Measurements from ENCODE around the gene GALR2. TPM values are rescaled to one million over a fixed set of nuclear protein-coding genes. Genes with fewer than 3 reads are reported as not detected.

GALR2 gene
- total RNA-seq, result not detected

- 4% methylated on average over 4 of the region's 92 CpGs; no CpG with 5 or more reads in 1 of the 2 donors for WGBS, 2 donors (ENCODE audit: low coverage in 1 of 2)
- no peak for ATAC-seq
- H3K9me3 ChIP-seq, result no peaks in the 10 kb centered on the region
- H3K27me3 ChIP-seq, result peaks cover 65% of the 10 kb centered on the region
- peaks cover 0 to 3% of the 10 kb centered on the region in 2 donors for H3K36me3 ChIP-seq
- peak within 1 kb of the TSS in 1 of 2 donors; percentile 5 for H3K4me3 ChIP-seq
- H3K4me1 ChIP-seq, result peaks cover 0 to 75% (median 40%) of the 10 kb centered on the region in 3 donors
- H3K27ac ChIP-seq, result no peak within 1 kb of the TSS
- no peak for TF ChIP-seq EP300 (IDR thresholded peaks at IDR 0.05)
- TF ChIP-seq POLR2A (IDR thresholded peaks at IDR 0.05), result no peak
- no peak for TF ChIP-seq CTCF (IDR thresholded peaks at IDR 0.05)
- TF ChIP-seq POLR2AphosphoS5 (IDR thresholded peaks at IDR 0.05), result no peak
These were observed at the start of gene GALR2 for GRCh38 chr17:76074390-76075363. TSS of gene GALR2 (plus strand) at chr17:76074781. CDS start at chr17:76074884, 103 bp downstream.

- Histone ChIP-seq H3K27ac (no peak overlapping the region), H3K4me1 (no peaks in the 10 kb centered on the region), H3K9me3 (no peaks in the 10 kb centered on the region), H3K36me3 (no peaks in the 10 kb centered on the region), H3K4me3 (no peak overlapping the region), H3K27me3 (peaks cover 16% of the 10 kb centered on the region)
- WGBS, 2 donors (ENCODE audit: low coverage in 1 of 2), result 80% methylated on average over 1 of the region's 12 CpGs; no CpG with 5 or more reads in 1 of the 2 donors
- no peak for ATAC-seq
- TF ChIP-seq POLR2A (IDR thresholded peaks at IDR 0.05), result no peak
- TF ChIP-seq EP300 (IDR thresholded peaks at IDR 0.05), result no peak
- no peak for TF ChIP-seq POLR2AphosphoS5 (IDR thresholded peaks at IDR 0.05)
- TF ChIP-seq CTCF (IDR thresholded peaks at IDR 0.05), result no peak
These were observed 49.3 kb upstream of the GALR2 start for GRCh38 chr17:76025294-76025693.

GRCh38 chr17:76026714-76027158, 47.8 kb upstream of the GALR2 start:
- H3K4me3 ChIP-seq, result no peak overlapping the region
- H3K27ac ChIP-seq, result no peak overlapping the region
- peaks cover 10% of the 10 kb centered on the region for H3K27me3 ChIP-seq
- ATAC-seq, result no peak
- 60% methylated on average over 1 of the region's 15 CpGs; no CpG with 5 or more reads in 1 of the 2 donors for WGBS, 2 donors (ENCODE audit: low coverage in 1 of 2)
- H3K9me3 ChIP-seq, result no peaks in the 10 kb centered on the region
- no peaks in the 10 kb centered on the region for H3K4me1 ChIP-seq
- TF ChIP-seq CTCF (IDR thresholded peaks at IDR 0.05), result no peak
- TF ChIP-seq POLR2AphosphoS5 (IDR thresholded peaks at IDR 0.05), result no peak
- no peak for TF ChIP-seq POLR2A (IDR thresholded peaks at IDR 0.05)
- TF ChIP-seq EP300 (IDR thresholded peaks at IDR 0.05), result no peak
- H3K36me3 ChIP-seq, result no peaks in the 10 kb centered on the region

GRCh38 chr17:76027159-76027839, 47.3 kb upstream of the GALR2 start, which contains the start of gene EVPL:
TSS of gene EVPL (minus strand) at chr17:76027306. CDS start at chr17:76027198, 108 bp downstream.
- no peaks in the 10 kb centered on the region for H3K4me1 ChIP-seq
- TF ChIP-seq POLR2A (IDR thresholded peaks at IDR 0.05) (no peak), EP300 (IDR thresholded peaks at IDR 0.05) (no peak), CTCF (IDR thresholded peaks at IDR 0.05) (no peak), POLR2AphosphoS5 (IDR thresholded peaks at IDR 0.05) (no peak)
- H3K4me3 ChIP-seq, result no peak within 1 kb of the TSS
- WGBS, 2 donors (ENCODE audit: low coverage in 1 of 2), result 40 to 67% methylated on average over 1 of the region's 24 CpGs
- no peak within 1 kb of the TSS for H3K27ac ChIP-seq
- peaks cover 4% of the 10 kb centered on the region for H3K27me3 ChIP-seq
- H3K9me3 ChIP-seq, result no peaks in the 10 kb centered on the region
- H3K36me3 ChIP-seq, result no peaks in the 10 kb centered on the region
- no peak for ATAC-seq
